CMK (cell line): ENCODE results near the gene SGMS1.
A peak's percentile ranks its signal among the peaks of the same experiment; 100 is the strongest.
"Not testable (repeated sequence)": the region's sequence is repeated elsewhere in the genome, so short reads cannot be mapped to it uniquely, and the experiment has no call there.

Experiments
- DNase-seq: peaks from one replicate; pipeline ENCODE4 v3.0.0-alpha.2; 2010; ENCODE audit warnings: low read depth

Gene SGMS1

DNA sequence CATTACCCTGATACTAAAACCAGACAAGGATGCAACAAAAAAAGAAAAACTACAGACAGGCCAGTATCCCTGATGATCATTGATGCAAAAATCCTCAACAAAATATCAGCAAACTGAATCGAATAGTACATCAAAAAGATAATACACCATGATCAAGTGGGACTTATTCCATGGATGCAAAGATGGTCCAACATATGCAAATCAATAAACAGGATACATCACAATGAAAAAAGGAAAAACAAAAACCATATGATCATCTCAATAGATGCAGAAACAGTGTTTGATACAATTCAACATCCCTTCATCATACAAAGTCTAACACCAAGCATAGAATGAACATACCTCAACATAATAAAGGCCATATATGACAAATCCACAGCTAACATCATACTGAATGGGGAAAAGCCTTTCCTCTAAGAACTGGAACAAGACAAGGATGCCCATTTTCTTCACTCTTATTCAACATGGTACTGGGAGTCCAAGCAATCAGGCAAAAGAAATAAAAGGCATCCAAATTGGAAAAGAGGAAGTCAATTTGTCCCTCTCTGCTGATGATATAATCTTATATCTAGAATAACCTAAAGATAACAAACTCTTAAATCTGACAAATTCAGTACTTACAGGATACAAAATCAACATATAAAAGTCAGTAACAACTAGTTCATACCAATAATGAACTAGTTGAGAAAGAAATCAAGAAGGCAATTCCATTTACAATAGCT is 323.6 kb downstream of the SGMS1 start:
- DNase-seq: no peak

GRCh38 chr10:50295367-50295766 is 328.4 kb downstream of the SGMS1 start:
- DNase-seq: no peak

DNA sequence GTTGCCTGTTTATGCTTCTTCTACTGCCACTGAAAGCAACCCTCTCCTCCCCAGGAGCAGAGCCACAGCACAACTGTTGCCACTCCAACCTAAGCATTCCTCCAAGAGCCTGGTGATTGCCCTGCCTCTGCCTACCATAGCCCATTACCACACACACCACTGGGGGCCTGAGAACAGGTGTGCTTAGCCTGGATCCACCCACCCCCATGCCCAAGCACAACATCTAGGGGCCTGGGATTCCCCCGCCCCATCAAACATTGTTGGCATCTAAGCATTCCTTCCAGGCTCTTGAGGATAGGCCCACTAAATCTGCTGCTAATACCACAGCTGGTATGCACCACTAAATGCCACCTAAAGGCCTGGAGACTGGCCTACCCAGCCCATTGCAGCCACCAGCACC is 329.2 kb downstream of the SGMS1 start:
- no peak for DNase-seq

DNA sequence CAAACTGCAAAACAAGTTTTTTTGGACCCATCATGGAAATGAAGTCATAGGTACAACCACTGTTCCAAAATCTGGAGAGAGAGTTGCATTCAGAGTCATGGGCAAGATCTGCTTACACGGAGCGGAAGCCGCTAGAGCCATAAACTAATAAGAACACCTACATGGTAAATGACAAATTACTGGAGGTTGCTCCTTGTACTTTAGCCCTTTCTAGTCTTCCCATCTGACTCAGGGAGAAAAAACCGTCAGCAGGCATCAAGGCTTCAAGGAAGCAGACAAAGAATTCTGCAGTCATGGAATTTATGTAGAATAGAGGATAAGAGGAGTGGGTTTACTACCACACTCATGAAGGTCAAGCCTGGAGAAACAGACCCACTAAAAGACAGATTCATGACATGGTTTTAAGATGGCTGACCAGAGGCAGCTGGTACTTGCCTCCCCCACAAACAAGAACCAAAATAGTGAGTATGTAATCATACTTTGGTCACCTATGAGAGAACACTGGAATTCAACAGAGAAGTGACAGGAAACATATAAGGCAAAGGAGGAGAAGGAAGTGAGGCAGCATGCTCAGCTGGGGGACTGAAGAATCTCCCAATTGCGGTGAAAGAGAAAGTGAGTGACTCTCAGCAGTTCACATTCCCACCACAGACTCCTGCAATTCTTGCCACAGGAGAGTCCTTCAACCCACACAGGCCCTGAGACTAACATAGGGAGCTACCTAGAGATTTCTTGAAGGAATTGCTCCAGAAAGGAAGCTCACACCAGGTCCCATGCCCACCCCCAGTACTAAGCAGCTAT is 330.0 kb downstream of the SGMS1 start:
- no peak for DNase-seq

- no peak for DNase-seq
These were observed 332.4 kb downstream of the SGMS1 start for GRCh38 chr10:50291261-50291850.

GRCh38 chr10:50289196-50289595 is 334.6 kb downstream of the SGMS1 start:
- DNase-seq: no peak

GRCh38 chr10:50286996-50287803 is 336.6 kb downstream of the SGMS1 start:
- DNase-seq: no peak

GRCh38 chr10:50286517-50286916 is 337.2 kb downstream of the SGMS1 start:
- DNase-seq: no peak

DNA sequence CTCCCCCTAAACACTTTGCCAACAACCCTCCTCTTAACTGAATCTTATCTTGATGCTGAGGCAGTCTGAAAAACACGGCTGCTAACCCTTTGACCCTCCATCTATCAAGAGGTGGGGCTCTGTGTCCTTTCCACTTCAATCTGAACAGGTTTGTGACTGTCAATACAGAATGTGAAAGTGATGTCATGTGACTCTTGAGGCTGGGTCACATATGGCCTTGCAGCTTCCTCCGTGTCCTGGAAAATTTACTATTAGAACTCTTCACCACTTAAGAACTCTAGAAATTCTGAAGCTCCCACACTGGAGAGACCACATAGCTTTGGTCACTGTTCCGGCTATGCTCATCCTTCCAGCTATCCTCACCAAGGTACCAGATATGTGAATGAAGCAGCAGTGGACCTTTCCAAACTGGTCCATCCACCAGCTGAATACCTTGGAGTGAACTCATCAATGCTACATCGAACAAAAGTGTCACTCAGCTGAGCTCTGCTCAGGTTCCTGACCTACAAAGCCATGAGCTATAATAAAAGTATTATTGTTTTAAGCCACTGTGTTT is 341.7 kb downstream of the SGMS1 start:
- DNase-seq: no peak

DNA sequence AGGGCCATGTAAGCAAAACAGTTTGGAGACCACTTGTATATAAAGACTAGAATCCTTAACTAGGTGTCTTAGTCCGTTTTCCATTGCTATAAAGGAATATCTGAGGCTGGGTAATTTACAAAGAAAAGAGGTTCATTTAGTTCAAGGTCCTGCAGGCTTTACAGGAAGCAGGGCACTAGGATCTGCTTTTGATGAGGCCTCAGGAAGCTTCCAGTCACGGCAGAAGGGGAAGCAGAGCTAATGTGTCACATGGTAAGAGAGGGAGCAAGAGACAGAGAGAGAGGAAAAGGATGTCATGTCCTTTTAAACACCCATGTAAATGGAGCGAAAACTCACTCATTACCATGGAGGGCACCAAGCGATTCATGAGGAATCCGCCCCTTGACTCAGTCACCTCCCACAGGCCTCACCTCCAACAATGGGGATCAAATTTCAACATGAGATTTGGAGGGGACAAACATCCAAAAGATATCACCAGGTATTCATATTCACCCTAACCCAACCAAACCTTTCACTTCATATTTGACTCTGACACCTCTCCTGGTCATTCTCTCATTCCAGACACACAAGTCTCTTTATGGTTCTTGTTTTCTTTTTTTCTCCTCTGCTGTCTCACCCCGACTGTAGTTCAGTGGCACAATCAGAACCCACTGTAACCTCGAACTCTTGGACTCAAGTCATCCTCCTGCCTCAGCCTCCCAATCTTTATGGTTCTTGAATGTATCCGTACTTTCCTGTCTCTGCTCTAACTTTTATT is 342.4 kb downstream of the SGMS1 start:
- no peak for DNase-seq

GRCh38 chr10:50280049-50280841 is 343.5 kb downstream of the SGMS1 start:
- DNase-seq: no peak

DNA sequence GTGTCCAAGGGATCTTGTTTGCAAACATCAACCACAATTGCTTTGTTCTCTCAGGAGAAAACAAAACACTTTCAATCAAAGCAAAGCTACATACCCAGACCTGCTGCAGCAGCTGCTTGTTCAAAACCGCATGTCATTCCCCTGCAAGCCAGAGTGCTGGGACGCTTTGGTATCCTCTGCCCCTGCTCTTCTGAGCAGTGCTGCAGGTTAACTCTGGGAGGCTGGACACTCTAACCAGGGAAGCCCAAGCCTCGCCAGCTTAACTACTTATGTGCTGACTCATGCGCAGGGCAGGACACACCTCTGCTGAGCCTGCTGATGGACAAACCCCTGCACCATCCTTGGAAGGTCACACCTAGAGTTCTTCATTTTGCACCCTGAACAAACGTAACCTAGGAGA is 344.3 kb downstream of the SGMS1 start:
- DNase-seq: no peak

DNA sequence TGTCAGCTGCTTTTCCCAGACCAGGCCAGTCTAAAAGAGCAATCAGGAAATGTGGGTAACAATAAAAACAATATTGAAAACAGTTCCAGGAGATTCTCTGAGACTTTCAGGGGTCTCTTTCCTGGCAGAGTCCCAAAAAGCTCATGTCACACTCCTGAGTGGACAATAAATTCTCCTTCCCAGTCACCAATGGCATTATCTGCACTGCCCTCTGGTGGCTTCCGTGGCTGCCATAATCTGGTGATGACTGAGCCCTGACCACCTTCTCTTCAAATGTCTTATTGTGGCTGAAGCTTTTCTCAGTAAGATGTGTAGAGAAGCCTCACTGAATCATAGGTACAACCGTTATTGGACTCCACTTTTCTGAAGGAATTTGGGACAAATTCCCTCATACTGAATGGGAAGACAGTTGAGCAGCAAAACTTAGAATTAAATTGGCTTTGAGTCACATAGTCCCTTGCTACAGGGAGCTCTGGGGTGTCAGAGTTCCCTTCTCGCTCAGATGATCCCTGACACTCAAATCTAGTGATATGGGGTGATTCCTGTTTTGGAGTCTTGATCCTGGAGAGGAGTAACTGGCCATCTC is 348.0 kb downstream of the SGMS1 start:
- no peak for DNase-seq

DNA sequence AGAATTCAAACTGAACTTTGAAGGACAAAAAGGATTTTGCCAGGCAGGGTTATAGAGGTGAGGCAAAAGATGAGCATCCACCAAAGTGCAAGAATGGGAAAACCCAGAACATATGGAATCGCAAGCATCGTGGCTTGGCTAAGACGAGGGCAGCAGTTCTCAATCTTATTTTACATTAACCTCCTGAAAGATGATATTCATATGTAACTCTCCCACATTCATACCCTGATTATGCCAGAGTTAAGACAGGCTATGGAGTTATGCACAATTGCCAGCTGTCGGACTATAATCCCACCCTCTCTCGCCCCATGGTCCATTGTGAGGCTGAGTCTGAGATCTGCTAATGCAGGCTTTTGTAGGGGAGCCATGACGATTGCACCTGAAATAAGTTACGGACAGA is 351.2 kb downstream of the SGMS1 start:
- no peak for DNase-seq

DNA sequence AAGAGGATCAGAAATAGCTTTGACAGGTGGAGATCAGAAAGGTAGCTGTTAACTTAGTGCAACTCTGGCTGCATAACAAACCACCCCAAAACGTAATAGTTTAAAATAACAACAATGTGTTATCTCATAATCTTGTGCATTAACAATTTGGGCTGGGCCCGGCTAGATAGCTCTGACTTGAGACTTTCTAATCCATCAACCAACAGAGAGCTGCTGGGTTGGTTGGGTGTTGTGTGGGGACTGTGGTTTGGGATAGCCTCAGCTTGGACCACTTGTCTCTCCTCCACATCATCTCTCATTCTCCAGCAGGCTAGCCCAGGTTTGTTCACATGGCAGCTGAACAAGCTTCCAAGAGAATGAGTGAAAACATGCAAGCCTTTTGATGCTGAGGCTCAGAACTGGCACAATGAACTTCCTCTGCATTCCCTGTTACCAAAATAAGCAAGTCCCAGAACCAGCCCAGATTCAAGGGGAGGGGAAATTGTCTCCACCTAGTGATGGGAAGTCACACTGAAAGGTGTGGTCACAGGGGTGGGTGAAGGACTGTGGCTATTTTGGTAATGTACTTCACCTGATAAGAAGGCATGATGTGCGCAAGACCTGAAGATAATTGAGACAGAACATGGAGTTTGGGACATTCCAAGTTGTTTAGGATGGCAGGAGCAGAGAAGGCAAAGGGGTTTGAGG is 352.0 kb downstream of the SGMS1 start:
- no peak for DNase-seq

- DNase-seq: not testable (repeated sequence)
These were observed 355.9 kb downstream of the SGMS1 start for GRCh38 chr10:50267877-50268276.

GRCh38 chr10:50262625-50263024 is 361.1 kb downstream of the SGMS1 start:
- peak; percentile 15 for DNase-seq

DNA sequence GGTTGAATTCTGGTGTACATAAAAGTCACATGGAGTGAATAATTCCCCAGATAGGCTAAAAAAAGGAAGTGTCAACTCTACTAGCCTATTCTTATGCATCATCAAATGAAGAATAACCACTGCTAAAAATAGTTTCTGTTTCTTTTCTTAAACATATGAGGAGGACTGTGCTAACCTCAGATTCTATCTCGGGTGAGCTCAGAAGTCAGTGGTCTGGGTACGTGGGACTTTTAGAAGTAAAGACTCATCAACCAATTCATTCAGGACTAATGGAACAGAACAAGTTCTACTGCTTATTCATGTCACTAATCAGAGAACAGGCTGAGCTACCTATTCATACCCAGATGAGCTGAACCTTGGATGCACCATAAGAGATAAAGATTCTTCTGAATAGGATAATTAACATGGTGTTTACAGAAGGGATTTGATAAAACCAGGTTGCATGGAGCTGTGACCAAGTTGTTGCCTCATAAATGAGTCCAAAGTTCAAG is 362.9 kb downstream of the SGMS1 start:
- no peak for DNase-seq
